OCI-LY1 (cell line): ENCODE measurements around the gene BAIAP2L1.

Experiments used
- H2AFZ ChIP-seq: fragments of 200-600 bp; sonication (generic), shearing (Covaris generic); 2 replicates; pipeline ENCODE4 v1.6.0; 2014; ENCODE audit warnings: antibody characterized with exemption, mild to moderate bottlenecking, low read length
- H3F3A ChIP-seq: fragments of 200-600 bp; sonication (generic), shearing (Covaris generic); 2 replicates; pipeline ENCODE4 v1.6.0; 2014; ENCODE audit warnings: mild to moderate bottlenecking, antibody characterized with exemption, low read length, moderate library complexity; ENCODE audit not compliant: insufficient read depth
- H3K27ac ChIP-seq: fragments of 200-600 bp; sonication (generic); 2 replicates; pipeline ENCODE4 v1.5.1; 2014; ENCODE audit warnings: low read length, mixed run types, mild to moderate bottlenecking, low read depth; ENCODE audit not compliant: poor library complexity, severe bottlenecking
- H3K27me3 ChIP-seq: fragments of 200-600 bp; sonication (generic); 2 replicates; pipeline ENCODE4 v1.6.0; 2014; ENCODE audit warnings: antibody characterized with exemption, mild to moderate bottlenecking, low read length, moderate library complexity; ENCODE audit not compliant: insufficient read depth
- H3K36me3 ChIP-seq: fragments of 200-600 bp; sonication (generic); 2 replicates; pipeline ENCODE4 v1.6.1; 2014; ENCODE audit warnings: mild to moderate bottlenecking, antibody characterized with exemption, low read length, moderate library complexity, mixed read lengths; ENCODE audit not compliant: insufficient read depth
- H3K4me1 ChIP-seq: fragments of 200-600 bp; sonication (generic); 2 replicates; pipeline ENCODE4 v1.5.1; 2014; ENCODE audit warnings: mild to moderate bottlenecking, low read length, moderate library complexity; ENCODE audit not compliant: insufficient read depth, severe bottlenecking
- H3K4me2 ChIP-seq: fragments of 200-600 bp; sonication (generic), shearing (Covaris generic); 2 replicates; pipeline ENCODE4 v1.6.1; 2014; ENCODE audit warnings: low read length
- H3K4me3 ChIP-seq: fragments of 200-600 bp; sonication (generic); 2 replicates; pipeline ENCODE4 v1.5.1; 2014; ENCODE audit warnings: low read length, low read depth, mild to moderate bottlenecking, mixed read lengths; ENCODE audit not compliant: poor library complexity, severe bottlenecking
- H3K79me2 ChIP-seq: fragments of 200-600 bp; shearing (Covaris generic); 2 replicates; pipeline ENCODE4 v1.6.1; 2016; ENCODE audit warnings: mixed run types, low read length, mixed read lengths; ENCODE audit not compliant: insufficient read depth
- H3K9ac ChIP-seq: fragments of 200-600 bp; sonication (generic), shearing (Covaris generic); 2 replicates; pipeline ENCODE4 v1.6.1; 2014; ENCODE audit warnings: mild to moderate bottlenecking, low read length, mixed read lengths
- H3K9me2 ChIP-seq: fragments of 200-600 bp; sonication (generic), shearing (Covaris generic); 2 replicates; pipeline ENCODE4 v1.6.1; 2014; ENCODE audit warnings: low read depth, mild to moderate bottlenecking, low read length, mixed read lengths
- H3K9me3 ChIP-seq: fragments of 200-600 bp; shearing (Covaris generic); 2 replicates; pipeline ENCODE4 v1.6.1; 2014; ENCODE audit warnings: low read length, mixed read lengths
- H4K20me1 ChIP-seq: fragments of 200-600 bp; sonication (generic), shearing (Covaris generic); 2 replicates; pipeline ENCODE4 v1.6.0; 2016; ENCODE audit warnings: mild to moderate bottlenecking, low read length; ENCODE audit not compliant: insufficient read depth
- EZH2 ChIP-seq: fragments of 200-600 bp; sonication (generic), shearing (Covaris generic); IDR thresholded peaks from 2 replicates; pipeline ENCODE4 v1.8.0; 2017; ENCODE audit warnings: borderline replicate concordance, mixed run types, mild to moderate bottlenecking, antibody characterized with exemption, low read length, moderate library complexity, mixed read lengths
- TF ChIP-seq, protein P1 (sequence below): fragments of 200-600 bp; sonication (generic), shearing (Covaris generic); IDR thresholded peaks from 2 replicates; pipeline ENCODE4 v1.5.1; 2017; ENCODE audit warnings: mild to moderate bottlenecking, antibody characterized with exemption, low read length, moderate library complexity, mixed read lengths

Gene BAIAP2L1

DNA sequence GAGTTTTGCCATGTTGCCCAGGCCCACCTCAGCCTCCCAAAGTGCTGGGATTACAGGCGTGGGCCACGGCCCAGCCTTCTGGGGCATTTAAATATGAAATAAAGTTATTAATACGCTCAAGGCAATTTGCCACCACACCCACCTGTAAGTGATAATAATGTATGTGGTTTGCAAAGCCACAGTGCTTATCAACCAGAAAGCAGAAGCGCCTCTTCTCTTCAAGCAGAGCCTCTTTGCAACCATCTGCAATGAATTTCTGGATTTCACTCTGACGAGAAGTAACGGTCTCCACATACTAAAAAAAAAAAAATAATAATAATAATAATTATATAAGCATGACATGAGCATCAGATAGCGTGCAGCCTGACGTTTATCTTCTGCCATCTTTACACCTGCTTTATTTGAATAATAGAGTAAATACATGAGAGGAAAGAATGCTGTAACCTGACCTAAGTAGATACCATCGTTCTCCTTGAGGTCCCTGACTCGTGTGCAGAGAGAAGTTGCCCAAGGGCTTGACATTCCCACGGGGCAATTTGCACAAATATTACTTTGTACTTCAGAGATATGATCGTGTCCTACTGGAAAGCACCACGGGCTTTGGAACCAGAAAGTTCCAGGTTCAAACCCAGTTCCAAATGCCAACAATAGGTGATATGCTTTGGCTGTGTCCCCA, 85.4 kb downstream of the BAIAP2L1 start:
- TF ChIP-seq EZH2 = no peak
- TF ChIP-seq, protein P1, sequence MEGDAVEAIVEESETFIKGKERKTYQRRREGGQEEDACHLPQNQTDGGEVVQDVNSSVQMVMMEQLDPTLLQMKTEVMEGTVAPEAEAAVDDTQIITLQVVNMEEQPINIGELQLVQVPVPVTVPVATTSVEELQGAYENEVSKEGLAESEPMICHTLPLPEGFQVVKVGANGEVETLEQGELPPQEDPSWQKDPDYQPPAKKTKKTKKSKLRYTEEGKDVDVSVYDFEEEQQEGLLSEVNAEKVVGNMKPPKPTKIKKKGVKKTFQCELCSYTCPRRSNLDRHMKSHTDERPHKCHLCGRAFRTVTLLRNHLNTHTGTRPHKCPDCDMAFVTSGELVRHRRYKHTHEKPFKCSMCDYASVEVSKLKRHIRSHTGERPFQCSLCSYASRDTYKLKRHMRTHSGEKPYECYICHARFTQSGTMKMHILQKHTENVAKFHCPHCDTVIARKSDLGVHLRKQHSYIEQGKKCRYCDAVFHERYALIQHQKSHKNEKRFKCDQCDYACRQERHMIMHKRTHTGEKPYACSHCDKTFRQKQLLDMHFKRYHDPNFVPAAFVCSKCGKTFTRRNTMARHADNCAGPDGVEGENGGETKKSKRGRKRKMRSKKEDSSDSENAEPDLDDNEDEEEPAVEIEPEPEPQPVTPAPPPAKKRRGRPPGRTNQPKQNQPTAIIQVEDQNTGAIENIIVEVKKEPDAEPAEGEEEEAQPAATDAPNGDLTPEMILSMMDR = no peak
- H4K20me1 ChIP-seq = no peaks in the 10 kb centered on the region
- H3K36me3 ChIP-seq = no peaks in the 10 kb centered on the region
- 0 out of 2 replicates have a peak, but pooled peaks cover 4% of the 10 kb centered on the region for H3K9me3 ChIP-seq
- no peak overlapping the region for H3K4me2 ChIP-seq
- H3K27me3 ChIP-seq = peaks cover 9% of the 10 kb centered on the region; the same call in 1 of the 2 replicates
- H3K79me2 ChIP-seq = no peaks in the 10 kb centered on the region
- H2AFZ ChIP-seq = no peak overlapping the region
- no peaks in the 10 kb centered on the region for H3F3A ChIP-seq
- H3K4me3 ChIP-seq = no peak overlapping the region
- H3K9ac ChIP-seq = no peak overlapping the region
- no peaks in the 10 kb centered on the region for H3K9me2 ChIP-seq
- no peaks in the 10 kb centered on the region for H3K4me1 ChIP-seq
- H3K27ac ChIP-seq = no peak overlapping the region

DNA sequence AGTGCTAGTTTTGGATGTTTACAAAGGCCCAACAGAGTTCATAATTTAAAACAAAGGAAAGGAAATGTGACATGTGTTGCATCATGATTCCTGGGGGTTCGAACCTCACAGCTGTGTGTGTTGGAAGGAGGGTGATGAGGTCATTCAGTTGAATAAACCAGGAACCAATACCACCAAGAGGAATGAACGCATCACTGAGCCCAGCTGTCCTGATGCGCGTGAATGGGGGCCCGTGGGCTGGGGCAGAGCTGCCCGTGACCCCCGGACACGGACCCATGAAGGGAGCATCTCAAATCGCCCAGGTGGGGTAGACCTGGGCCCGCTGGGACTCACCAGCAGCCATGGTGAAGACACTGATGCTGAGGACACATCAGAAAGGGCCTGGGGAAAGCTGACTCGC, 86.4 kb downstream of the BAIAP2L1 start:
- no peak overlapping the region for H3K4me3 ChIP-seq
- no peak overlapping the region for H3K9ac ChIP-seq
- H3K4me2 ChIP-seq = no peak overlapping the region
- H3K9me2 ChIP-seq = no peaks in the 10 kb centered on the region
- H3K36me3 ChIP-seq = no peaks in the 10 kb centered on the region
- H3K9me3 ChIP-seq = 0 out of 2 replicates have a peak, but pooled peaks cover 4% of the 10 kb centered on the region
- H4K20me1 ChIP-seq = no peaks in the 10 kb centered on the region
- peaks cover 9% of the 10 kb centered on the region; the same call in 1 of the 2 replicates for H3K27me3 ChIP-seq
- no peak for TF ChIP-seq EZH2
- TF ChIP-seq, protein P1 = no peak
- no peaks in the 10 kb centered on the region for H3F3A ChIP-seq
- no peak overlapping the region for H3K27ac ChIP-seq
- H3K4me1 ChIP-seq = no peaks in the 10 kb centered on the region
- no peak overlapping the region for H2AFZ ChIP-seq
- H3K79me2 ChIP-seq = no peaks in the 10 kb centered on the region

DNA sequence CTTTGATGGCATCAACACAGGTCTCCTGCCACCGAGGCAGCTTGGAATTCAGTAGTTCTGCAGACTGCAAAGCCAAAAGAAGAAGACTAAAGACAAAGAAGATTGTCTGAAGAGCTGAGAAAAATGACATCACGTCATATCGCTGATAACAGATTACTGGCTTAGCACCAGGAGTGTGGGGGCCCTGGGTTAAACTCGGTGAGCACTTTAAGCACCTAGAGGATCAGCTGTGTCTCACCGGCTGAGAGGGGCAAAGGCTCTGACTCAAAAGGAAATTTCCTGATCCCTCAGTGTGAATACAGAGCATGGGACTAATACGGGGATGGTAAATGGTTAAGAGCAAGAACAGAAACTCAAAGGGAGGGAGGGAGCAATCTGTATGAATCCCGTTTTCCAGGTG, 88.7 kb downstream of the BAIAP2L1 start:
- Histone ChIP-seq H2AFZ (no peak overlapping the region), H3K9ac (no peak overlapping the region), H3K4me2 (no peak overlapping the region), H3K36me3 (no peaks in the 10 kb centered on the region), H3F3A (no peaks in the 10 kb centered on the region), H3K9me3 (0 out of 2 replicates have a peak, but pooled peaks cover 4% of the 10 kb centered on the region), H3K4me3 (no peak overlapping the region), H4K20me1 (no peaks in the 10 kb centered on the region), H3K27me3 (peaks cover 3% of the 10 kb centered on the region; the same call in 1 of the 2 replicates), H3K9me2 (no peaks in the 10 kb centered on the region), H3K27ac (no peak overlapping the region), H3K79me2 (no peaks in the 10 kb centered on the region), H3K4me1 (no peaks in the 10 kb centered on the region)
- no peak for TF ChIP-seq EZH2
- TF ChIP-seq, protein P1 = no peak
